ENCODE data around the gene CCNC. TPM values are rescaled to one million over a fixed set of nuclear protein-coding genes. Genes with fewer than 3 reads are reported as not detected.

Gene CCNC
- total RNA-seq, 1 experiment from 2014 or later: 93.1 TPM

- TF ChIP-seq FOXJ3 (CRISPR knock-in tag; IDR thresholded peaks at IDR 0.05; ENCODE audit: borderline replicate concordance) (no peak), GRHL2 (CRISPR knock-in tag; IDR thresholded peaks at IDR 0.05; ENCODE audit: insufficient replicate concordance, severe bottlenecking) (no peak), USF1 (CRISPR knock-in tag; IDR thresholded peaks at IDR 0.05) (no peak), ATF2 (CRISPR knock-in tag; IDR thresholded peaks at IDR 0.05; ENCODE audit: borderline replicate concordance, low read depth) (no peak), ARID4B (CRISPR knock-in tag; IDR thresholded peaks at IDR 0.05; ENCODE audit: borderline replicate concordance) (0 out of 2 replicates have a peak, but pooled peaks have one; percentile 42), STAT6 (CRISPR knock-in tag; conservative IDR thresholded peaks at IDR 0.05; ENCODE audit: low read depth) (no peak), GTF2I (CRISPR knock-in tag; conservative IDR thresholded peaks at IDR 0.05) (no peak), ZNF263 (CRISPR knock-in tag; IDR thresholded peaks at IDR 0.05; ENCODE audit: low read depth) (no peak), ZNF138 (CRISPR knock-in tag; conservative IDR thresholded peaks at IDR 0.05) (no peak), ZNF232 (CRISPR knock-in tag; IDR thresholded peaks at IDR 0.05) (peak; percentile 81; the same call in 1 of the 2 replicates), MLX (CRISPR knock-in tag; IDR thresholded peaks at IDR 0.05) (0 out of 2 replicates have a peak, but pooled peaks have one; percentile 60), HMGXB4 (CRISPR knock-in tag; IDR thresholded peaks at IDR 0.05) (peak; percentile 98), JAZF1 (CRISPR knock-in tag; IDR thresholded peaks at IDR 0.05) (no peak), CREM (CRISPR knock-in tag; IDR thresholded peaks at IDR 0.05) (peak; percentile 53), ZNF396 (CRISPR knock-in tag; IDR thresholded peaks at IDR 0.05; ENCODE audit: borderline replicate concordance) (no peak), ZNF281 (CRISPR knock-in tag; IDR thresholded peaks at IDR 0.05) (no peak), NR2C2 (CRISPR knock-in tag; IDR thresholded peaks at IDR 0.05) (no peak), KAT7 (CRISPR knock-in tag; IDR thresholded peaks at IDR 0.05; ENCODE audit: borderline replicate concordance) (0 out of 2 replicates have a peak, but pooled peaks have one; percentile 66), TEAD1 (CRISPR knock-in tag; IDR thresholded peaks at IDR 0.05) (0 out of 2 replicates have a peak, but pooled peaks have one; percentile 80), ATF3 (CRISPR knock-in tag; conservative IDR thresholded peaks at IDR 0.05) (no peak)
These were observed 47.4 kb downstream of the CCNC start (continued) for GRCh38 chr6:99520855-99521632.
